Colonic mucosa (tissue), 4 donors: ENCODE data around the gene MIDN. TPM values are rescaled to one million over a fixed set of nuclear protein-coding genes. Genes with fewer than 3 reads are reported as not detected.
A peak's percentile ranks its signal among the peaks of the same experiment; 100 is the strongest.

Experiments used
- DNase-seq: peaks from one replicate; pipeline ENCODE4 v3.0.0-alpha.2; 2020
- H3K27ac ChIP-seq: fragments of 200-600 bp; one replicate; pipeline ENCODE4 v1.8.0; 2021
- H3K27me3 ChIP-seq: fragments of 200-600 bp; one replicate; pipeline ENCODE4 v1.8.0; 2021
- H3K36me3 ChIP-seq: fragments of 200-600 bp; one replicate; pipeline ENCODE4 v1.8.0; 2021
- H3K4me1 ChIP-seq: fragments of 200-600 bp; one replicate; pipeline ENCODE4 v1.8.0; 2021; ENCODE audit warnings: mild to moderate bottlenecking
- H3K4me3 ChIP-seq: fragments of 200-600 bp; one replicate; pipeline ENCODE4 v1.8.0; 2021
- H3K9ac ChIP-seq, 2 donors: one replicate each; pipeline ENCODE4 v1.7.0; 2013; ENCODE audit warnings: control low read depth in 2 of 2, low read depth in 2 of 2, low read length in 2 of 2
- H3K9me3 ChIP-seq: fragments of 200-600 bp; one replicate; pipeline ENCODE4 v1.8.0; 2021
- intact Hi-C: fragments of 100-400 bp; cut with DNase I; formaldehyde crosslinking; loops from one replicate; pipeline ENCODE4 v1.14.1; 2022
- total RNA-seq, 2 donors: library from RNA; stranded (reverse); fragmentation: NEBNext Ultra II Directional in 1 of 2; extraction: Animal tissue kit (Norgen Biotek cat#: 25700) in 1 of 2; gene quantifications; one replicate each; pipeline ENCODE4 v1.2.1, GENCODE V29; 2021
- TF ChIP-seq, protein P1 (sequence below): fragments of 200-600 bp; IDR thresholded peaks from one replicate; pipeline ENCODE4 v1.8.0; 2022; ENCODE audit warnings: antibody characterized with exemption, mild to moderate bottlenecking
- donor health status: healthy.
- donor health status: DM: no; HTN: no; CAD: no.
- donor health status: DM: no; HTN: no; CAD: no.

The MIDN gene
- total RNA-seq, 2 donors from 2014 or later = 172 to 177 TPM

DNA sequence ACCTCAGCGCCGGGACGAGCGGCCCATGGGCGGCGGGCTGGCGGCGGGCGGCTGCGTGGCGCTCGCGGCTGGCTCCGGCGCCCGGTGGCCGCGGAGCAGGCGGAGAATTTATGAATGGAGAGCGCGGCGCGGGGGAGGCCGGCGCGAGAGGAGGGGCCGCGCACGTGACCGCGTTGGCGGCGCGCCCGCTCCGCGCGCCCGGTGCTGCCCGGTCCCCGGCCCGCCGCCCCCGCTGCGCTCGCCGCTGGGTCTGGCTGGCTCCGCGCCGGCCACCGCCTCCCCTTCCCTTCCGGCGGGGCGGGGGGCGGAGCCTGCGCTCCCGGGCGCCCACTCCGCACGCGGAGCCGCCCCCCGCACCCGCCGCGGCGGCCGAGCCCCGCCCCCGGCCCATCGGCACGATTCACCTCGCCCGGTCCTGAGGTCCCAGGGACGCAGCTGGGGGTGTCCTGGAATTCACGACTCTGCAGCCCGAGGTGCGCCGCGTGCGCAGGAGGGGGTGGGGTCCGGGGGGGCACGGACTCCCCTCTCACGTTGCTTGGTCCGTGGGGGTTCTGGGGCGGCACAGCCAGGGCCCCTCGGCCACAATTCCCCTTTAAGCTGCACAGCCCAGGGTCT lies 10.5 kb upstream of the MIDN start, which contains the start of gene CBARP:
Gene CBARP, minus strand, starts transcription at position 252 of the 615 bp plus-strand sequence. CDS start 1,905 bp downstream, outside the sequence.
- intact Hi-C loops = no loop called here
- Histone ChIP-seq H3K36me3 (no peaks in the 10 kb centered on the region), H3K4me3 (peak within 1 kb of the TSS; percentile 35), H3K9me3 (no peaks in the 10 kb centered on the region), H3K4me1 (peaks cover 21% of the 10 kb centered on the region), H3K27me3 (peaks cover 37% of the 10 kb centered on the region), H3K27ac (no peak within 1 kb of the TSS), H3K9ac (peak within 1 kb of the TSS; percentile 19 to 63)
- DNase-seq = no peak
- TF ChIP-seq, protein P1, sequence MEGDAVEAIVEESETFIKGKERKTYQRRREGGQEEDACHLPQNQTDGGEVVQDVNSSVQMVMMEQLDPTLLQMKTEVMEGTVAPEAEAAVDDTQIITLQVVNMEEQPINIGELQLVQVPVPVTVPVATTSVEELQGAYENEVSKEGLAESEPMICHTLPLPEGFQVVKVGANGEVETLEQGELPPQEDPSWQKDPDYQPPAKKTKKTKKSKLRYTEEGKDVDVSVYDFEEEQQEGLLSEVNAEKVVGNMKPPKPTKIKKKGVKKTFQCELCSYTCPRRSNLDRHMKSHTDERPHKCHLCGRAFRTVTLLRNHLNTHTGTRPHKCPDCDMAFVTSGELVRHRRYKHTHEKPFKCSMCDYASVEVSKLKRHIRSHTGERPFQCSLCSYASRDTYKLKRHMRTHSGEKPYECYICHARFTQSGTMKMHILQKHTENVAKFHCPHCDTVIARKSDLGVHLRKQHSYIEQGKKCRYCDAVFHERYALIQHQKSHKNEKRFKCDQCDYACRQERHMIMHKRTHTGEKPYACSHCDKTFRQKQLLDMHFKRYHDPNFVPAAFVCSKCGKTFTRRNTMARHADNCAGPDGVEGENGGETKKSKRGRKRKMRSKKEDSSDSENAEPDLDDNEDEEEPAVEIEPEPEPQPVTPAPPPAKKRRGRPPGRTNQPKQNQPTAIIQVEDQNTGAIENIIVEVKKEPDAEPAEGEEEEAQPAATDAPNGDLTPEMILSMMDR = no peak

DNA sequence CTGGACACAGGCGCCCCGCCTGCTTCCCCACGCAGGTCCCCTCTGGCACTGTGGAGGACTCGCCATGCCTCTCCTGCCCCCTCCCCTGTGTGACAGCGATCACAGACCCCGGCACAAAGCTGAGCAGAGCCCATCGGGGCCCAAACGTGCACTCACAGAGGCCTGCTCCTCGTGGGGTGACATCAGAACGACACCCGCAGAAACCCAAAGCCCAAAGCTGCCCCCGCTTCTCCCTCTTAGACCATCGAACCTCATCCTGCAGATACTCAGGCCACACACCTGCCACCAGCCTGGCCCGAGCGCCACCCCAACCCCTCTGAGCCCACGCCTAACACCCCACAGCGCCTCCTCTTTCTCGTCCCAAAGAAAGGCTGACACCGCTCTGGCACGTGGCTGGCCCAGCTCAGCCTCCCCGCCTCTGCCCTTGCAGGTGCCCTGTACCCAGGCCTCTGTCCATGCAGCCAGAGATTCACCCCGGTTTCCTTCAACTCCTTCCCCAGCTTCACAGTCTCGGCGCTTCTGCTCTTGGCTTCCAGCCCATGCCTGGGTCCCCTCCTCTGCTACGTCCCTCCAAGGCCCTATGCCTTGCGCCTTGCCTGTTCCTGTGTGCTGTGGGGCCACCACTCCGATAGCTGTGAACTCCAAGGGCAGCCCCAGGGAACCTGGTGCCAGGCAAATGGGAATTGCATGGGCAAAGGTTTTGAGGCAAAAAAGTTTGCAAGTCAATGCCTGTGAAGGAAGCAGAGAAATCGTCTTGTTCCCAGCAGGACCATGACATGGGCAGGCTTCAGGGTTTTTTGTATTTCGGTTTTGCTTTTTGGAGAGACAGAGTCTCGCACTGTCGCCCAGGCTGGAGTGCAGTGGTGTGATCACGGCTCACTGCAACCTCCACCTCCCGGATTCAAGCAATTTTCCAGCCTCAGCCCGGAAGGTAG lies 9.7 kb upstream of the MIDN start:
- Histone ChIP-seq H3K4me3 (no peak overlapping the region), H3K27ac (no peak overlapping the region), H3K36me3 (no peaks in the 10 kb centered on the region), H3K27me3 (peaks cover 36% of the 10 kb centered on the region), H3K9ac (peak overlapping the region; percentile 19 to 24), H3K4me1 (peaks cover 15% of the 10 kb centered on the region), H3K9me3 (no peaks in the 10 kb centered on the region)
- DNase-seq = no peak
- TF ChIP-seq, protein P1 = no peak
- intact Hi-C loops = no loop called here

DNA sequence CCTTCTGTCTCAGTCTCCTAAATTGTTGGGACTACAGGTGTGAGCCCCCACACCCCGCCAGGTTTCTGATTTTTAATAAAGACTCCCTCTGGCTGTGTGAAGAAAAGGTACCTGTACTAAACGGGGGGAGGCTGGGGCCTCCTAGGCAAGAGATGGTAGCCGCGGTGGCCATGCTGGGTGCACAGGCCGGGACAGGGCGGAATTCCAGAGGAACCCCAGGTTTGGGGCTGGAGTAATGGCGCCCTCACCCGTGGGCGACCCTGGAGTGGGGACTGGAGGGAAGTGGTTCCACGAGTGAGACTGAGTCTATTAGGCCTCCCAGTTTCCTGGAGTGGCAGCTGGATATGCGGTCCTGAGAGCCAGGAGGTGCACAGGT lies 9.0 kb upstream of the MIDN start:
- TF ChIP-seq, protein P1 = no peak
- H3K9ac ChIP-seq = peak overlapping the region in 1 of 2 donors; percentile 40
- H3K36me3 ChIP-seq = no peaks in the 10 kb centered on the region
- DNase-seq = no peak
- H3K27ac ChIP-seq = no peak overlapping the region
- peaks cover 17% of the 10 kb centered on the region for H3K4me1 ChIP-seq
- H3K9me3 ChIP-seq = no peaks in the 10 kb centered on the region
- intact Hi-C loops = no loop called here
- H3K4me3 ChIP-seq = no peak overlapping the region
- peaks cover 28% of the 10 kb centered on the region for H3K27me3 ChIP-seq

DNA sequence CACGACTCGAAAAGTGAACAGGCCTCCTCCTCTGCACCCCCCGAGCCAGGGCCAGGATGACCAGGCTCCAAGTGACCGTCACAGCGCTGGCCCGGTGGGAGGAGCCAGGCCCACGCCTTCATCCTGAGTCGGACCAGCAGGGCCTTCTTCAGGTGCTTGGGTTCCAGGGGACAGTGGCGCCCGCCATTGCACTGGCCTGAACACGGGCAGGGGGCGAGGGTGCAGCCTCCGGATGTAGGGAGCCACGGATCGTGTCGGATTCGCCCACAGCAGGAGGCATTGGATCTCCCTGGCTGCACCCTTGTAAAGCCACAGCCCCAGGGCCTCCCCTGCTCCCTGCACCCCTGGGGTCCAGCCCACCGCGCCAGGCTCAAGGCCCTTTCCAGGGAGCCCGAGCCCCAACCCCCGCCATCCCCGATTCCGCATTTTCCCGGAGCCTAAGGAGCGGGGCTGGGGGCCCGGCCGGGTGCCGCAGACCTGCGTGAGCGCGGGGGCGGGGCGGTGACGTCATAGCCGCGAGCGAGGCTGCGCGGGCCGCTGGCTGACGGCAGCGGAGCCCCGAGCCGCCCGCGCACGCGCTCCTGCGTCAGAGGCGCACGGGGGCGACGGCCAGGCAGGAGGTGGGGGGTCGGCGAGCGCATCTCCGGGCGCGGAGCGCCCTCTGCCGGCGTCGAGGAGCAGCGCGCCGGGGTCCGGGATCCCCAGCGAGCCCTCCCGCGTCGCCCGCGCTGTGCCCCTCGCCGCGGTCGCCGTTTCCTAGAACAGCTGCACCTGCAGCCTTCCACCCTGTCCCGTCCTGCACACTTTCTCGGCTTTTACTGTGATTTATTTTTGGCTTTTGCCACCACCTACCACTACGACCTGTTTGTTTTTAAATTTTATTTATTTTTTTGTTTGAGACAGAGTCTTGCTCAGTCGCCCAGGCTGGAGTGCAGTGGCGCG lies 8.3 kb upstream of the MIDN start:
- Histone ChIP-seq H3K9me3 (no peaks in the 10 kb centered on the region), H3K9ac (peak overlapping the region in 1 of 2 donors; percentile 40), H3K4me3 (peak overlapping the region; percentile 22), H3K36me3 (no peaks in the 10 kb centered on the region), H3K27me3 (peaks cover 23% of the 10 kb centered on the region), H3K27ac (no peak overlapping the region), H3K4me1 (peaks cover 23% of the 10 kb centered on the region)
- DNase-seq = peak; percentile 80
- TF ChIP-seq, protein P1 = peak; percentile 91
- intact Hi-C loops = no loop called here

DNA sequence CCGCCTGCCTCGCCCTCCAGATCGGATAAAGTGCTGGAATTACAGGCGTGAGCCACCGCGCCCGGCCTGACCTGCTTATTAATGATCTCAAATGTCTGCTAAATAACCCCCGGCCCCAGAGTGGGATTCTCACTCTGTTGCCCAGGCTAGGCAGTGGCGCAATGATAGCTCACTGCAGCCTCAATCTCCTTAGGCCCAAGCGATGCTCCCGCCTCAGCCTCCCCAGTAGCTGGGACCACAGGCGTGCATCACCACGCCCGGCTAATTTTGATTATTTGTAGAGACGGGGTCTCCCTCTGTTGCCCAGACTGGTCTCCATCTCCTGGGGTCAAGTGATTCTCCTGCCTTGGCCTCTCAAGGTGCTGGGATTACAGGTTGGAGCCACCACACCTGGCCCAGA lies 7.5 kb upstream of the MIDN start:
- Histone ChIP-seq H3K4me3 (peak overlapping the region; percentile 91), H3K9me3 (no peaks in the 10 kb centered on the region), H3K27me3 (peaks cover 14% of the 10 kb centered on the region), H3K4me1 (peaks cover 29% of the 10 kb centered on the region), H3K9ac (peak overlapping the region; percentile 46 to 47), H3K27ac (no peak overlapping the region), H3K36me3 (no peaks in the 10 kb centered on the region)
- TF ChIP-seq, protein P1 = no peak
- no peak for DNase-seq
- intact Hi-C loops = no loop called here
